Testis (tissue), 2 donors: ENCODE measurements around the gene FAM120A.

ENCODE experiments used
- POLR2A ChIP-seq: fragments of 450-650 bp; IDR thresholded peaks from one replicate; pipeline ENCODE4 v1.6.1; 2017; ENCODE audit warnings: antibody characterized with exemption, mild to moderate bottlenecking, moderate library complexity
- TF ChIP-seq, protein P1 (sequence below), 3 experiments: fragments of 450-650 bp in 2 of 3; fragments of 200-600 bp in 1 of 3; sonication (generic) in 1 of 3; IDR thresholded peaks; one replicate each; pipeline ENCODE4 v1.5.1; 2016 to 2019; ENCODE audit warnings: antibody characterized with exemption in 3 of 3, mild to moderate bottlenecking in 2 of 3, moderate library complexity in 1 of 3

DNA sequence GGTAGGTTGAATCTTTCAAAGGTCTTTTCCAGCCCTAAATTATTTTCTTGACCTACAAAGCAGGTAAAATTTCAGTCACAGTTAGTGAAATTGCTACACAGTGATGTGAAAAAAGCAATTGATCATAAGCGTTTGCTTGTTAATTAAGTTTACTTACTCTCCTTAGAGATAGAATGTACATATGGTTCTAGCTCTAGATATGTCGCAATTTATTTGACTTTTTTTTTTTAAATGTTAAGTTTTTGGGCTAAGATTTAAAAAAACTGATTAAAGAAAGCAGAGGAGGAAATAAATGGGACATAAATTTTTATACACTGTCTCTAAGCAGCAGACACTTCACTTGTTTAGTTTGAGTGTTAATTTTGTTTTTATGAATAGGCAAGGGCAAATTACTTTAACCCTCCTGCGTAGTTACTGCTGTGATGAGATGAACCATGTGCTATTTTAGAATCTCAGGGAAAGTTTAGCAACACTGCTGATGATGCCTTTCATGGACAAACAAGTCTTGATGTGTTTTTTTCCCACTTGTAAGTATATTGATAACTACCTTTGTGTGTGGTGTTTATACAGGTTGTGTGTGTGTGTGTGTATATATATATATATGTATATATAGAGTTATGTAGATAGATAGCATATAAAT, 40.2 kb downstream of the FAM120A start:
- TF ChIP-seq, protein P1, sequence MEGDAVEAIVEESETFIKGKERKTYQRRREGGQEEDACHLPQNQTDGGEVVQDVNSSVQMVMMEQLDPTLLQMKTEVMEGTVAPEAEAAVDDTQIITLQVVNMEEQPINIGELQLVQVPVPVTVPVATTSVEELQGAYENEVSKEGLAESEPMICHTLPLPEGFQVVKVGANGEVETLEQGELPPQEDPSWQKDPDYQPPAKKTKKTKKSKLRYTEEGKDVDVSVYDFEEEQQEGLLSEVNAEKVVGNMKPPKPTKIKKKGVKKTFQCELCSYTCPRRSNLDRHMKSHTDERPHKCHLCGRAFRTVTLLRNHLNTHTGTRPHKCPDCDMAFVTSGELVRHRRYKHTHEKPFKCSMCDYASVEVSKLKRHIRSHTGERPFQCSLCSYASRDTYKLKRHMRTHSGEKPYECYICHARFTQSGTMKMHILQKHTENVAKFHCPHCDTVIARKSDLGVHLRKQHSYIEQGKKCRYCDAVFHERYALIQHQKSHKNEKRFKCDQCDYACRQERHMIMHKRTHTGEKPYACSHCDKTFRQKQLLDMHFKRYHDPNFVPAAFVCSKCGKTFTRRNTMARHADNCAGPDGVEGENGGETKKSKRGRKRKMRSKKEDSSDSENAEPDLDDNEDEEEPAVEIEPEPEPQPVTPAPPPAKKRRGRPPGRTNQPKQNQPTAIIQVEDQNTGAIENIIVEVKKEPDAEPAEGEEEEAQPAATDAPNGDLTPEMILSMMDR (IDR thresholded peaks at IDR 0.05): no peak
- no peak for TF ChIP-seq POLR2A
